Measurements from ENCODE around the gene EEA1.

- TF ChIP-seq CTCF (IDR thresholded peaks at IDR 0.05) (no peak), POLR2A (IDR thresholded peaks at IDR 0.05) (no peak)
Measured at GRCh38 chr12:92863251-92863650, 65.8 kb downstream of the EEA1 start.

All from esophagus squamous epithelium (tissue), 4 donors.